ENCODE data around the gene AXIN1.

Gene AXIN1

GRCh38 chr16:283033-283805, 69.3 kb downstream of the AXIN1 start, which contains the start of gene PDIA2:
TSS of gene PDIA2 (plus strand) at chr16:283164. CDS start at chr16:283170, 6 bp downstream.
- TF ChIP-seq, protein P1, sequence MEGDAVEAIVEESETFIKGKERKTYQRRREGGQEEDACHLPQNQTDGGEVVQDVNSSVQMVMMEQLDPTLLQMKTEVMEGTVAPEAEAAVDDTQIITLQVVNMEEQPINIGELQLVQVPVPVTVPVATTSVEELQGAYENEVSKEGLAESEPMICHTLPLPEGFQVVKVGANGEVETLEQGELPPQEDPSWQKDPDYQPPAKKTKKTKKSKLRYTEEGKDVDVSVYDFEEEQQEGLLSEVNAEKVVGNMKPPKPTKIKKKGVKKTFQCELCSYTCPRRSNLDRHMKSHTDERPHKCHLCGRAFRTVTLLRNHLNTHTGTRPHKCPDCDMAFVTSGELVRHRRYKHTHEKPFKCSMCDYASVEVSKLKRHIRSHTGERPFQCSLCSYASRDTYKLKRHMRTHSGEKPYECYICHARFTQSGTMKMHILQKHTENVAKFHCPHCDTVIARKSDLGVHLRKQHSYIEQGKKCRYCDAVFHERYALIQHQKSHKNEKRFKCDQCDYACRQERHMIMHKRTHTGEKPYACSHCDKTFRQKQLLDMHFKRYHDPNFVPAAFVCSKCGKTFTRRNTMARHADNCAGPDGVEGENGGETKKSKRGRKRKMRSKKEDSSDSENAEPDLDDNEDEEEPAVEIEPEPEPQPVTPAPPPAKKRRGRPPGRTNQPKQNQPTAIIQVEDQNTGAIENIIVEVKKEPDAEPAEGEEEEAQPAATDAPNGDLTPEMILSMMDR (IDR thresholded peaks at IDR 0.05; ENCODE audit: low read depth, low read length): no peak
- H3K4me3 ChIP-seq (replicated peaks in 1 of 2; ENCODE audit: low read depth in 2 of 2, low read length in 2 of 2): no peak within 1 kb of the TSS
- no peak for DNase-seq (ENCODE audit: low read depth in 2 of 2)

- DNase-seq (ENCODE audit: low read depth in 2 of 2): no peak
- H3K4me3 ChIP-seq (replicated peaks in 1 of 2; ENCODE audit: low read depth in 2 of 2, low read length in 2 of 2): no peak overlapping the region
Observed at GRCh38 chr16:282491-282890, 70.0 kb downstream of the AXIN1 start.

GRCh38 chr16:281660-282255, 70.8 kb downstream of the AXIN1 start:
- DNase-seq (ENCODE audit: low read depth in 2 of 2): no peak
- TF ChIP-seq, protein P1 (IDR thresholded peaks at IDR 0.05; ENCODE audit: low read depth, low read length): no peak
- no peak overlapping the region for H3K4me3 ChIP-seq (replicated peaks in 1 of 2; ENCODE audit: low read depth in 2 of 2, low read length in 2 of 2)

More at GRCh38 chr16:282491-282890, 70.0 kb downstream of the AXIN1 start:
- TF ChIP-seq, protein P1 (IDR thresholded peaks at IDR 0.05; ENCODE audit: low read depth, low read length): no peak

- TF ChIP-seq, protein P1 (IDR thresholded peaks at IDR 0.05; ENCODE audit: low read depth, low read length): no peak
- H3K4me3 ChIP-seq (replicated peaks in 1 of 2; ENCODE audit: low read depth in 2 of 2, low read length in 2 of 2): peak overlapping the region in 1 of 2 donors; percentile 15
- no peak for DNase-seq (ENCODE audit: low read depth in 2 of 2)
Observed at GRCh38 chr16:280991-281659, 71.4 kb downstream of the AXIN1 start.

DNA sequence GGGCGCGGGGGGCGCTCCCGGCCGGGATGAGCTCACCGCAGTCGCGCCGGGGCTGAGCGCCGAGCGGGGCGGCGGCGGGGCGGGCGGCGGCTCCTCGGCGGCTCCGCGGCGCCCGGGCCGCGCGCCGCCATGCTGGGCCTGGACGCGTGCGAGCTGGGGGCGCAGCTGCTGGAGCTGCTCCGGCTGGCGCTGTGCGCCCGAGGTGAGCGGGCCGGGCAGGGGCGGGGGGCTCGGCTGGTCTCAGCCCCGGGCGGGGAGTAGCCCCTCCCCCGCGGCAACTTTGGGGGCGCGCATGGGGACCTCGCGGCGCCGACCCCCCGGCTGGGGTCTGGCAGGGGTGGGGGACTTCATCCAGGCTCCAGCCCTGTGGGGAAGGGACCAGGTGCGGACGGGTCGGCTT, 72.0 kb downstream of the AXIN1 start, which contains the start of gene ARHGDIG:
ARHGDIG (plus strand) TSS at position 40 of the 400 bp plus-strand sequence; CDS start at position 130, 90 bp downstream.
- no peak for DNase-seq (ENCODE audit: low read depth in 2 of 2)
- TF ChIP-seq, protein P1 (IDR thresholded peaks at IDR 0.05; ENCODE audit: low read depth, low read length): no peak
- peak within 1 kb of the TSS; percentile 15 to 24 for H3K4me3 ChIP-seq (replicated peaks in 1 of 2; ENCODE audit: low read depth in 2 of 2, low read length in 2 of 2)

- H3K4me3 ChIP-seq (replicated peaks in 1 of 2; ENCODE audit: low read depth in 2 of 2, low read length in 2 of 2): no peak overlapping the region
- no peak for DNase-seq (ENCODE audit: low read depth in 2 of 2)
- TF ChIP-seq, protein P1 (IDR thresholded peaks at IDR 0.05; ENCODE audit: low read depth, low read length): no peak
Observed at GRCh38 chr16:280005-280460, 72.5 kb downstream of the AXIN1 start.
